Activated naive CD8-positive, alpha-beta T cell treated with anti-CD3 and anti-CD28 coated beads for 36 hours (primary cell): Measurements from ENCODE around the gene PDLIM5. TPM values are rescaled to one million over a fixed set of nuclear protein-coding genes. Genes with fewer than 3 reads are reported as not detected.

Source experiments
- DNase-seq: peaks from one replicate; pipeline ENCODE4 v3.0.0; 2021
- H3K27ac Mint-ChIP-seq: one replicate; pipeline ENCODE4 v1.8.0; 2022; ENCODE audit warnings: mild to moderate bottlenecking, moderate library complexity, mixed read lengths
- H3K27me3 Mint-ChIP-seq: one replicate; pipeline ENCODE4 v1.8.0; 2022; ENCODE audit warnings: mild to moderate bottlenecking, mixed read lengths
- H3K36me3 Mint-ChIP-seq: one replicate; pipeline ENCODE4 v1.8.0; 2021; ENCODE audit warnings: mild to moderate bottlenecking, mixed read lengths
- H3K4me1 Mint-ChIP-seq: one replicate; pipeline ENCODE4 v1.8.0; 2021; ENCODE audit warnings: mixed read lengths
- H3K4me3 Mint-ChIP-seq: one replicate; pipeline ENCODE4 v1.8.0; 2022; ENCODE audit warnings: mild to moderate bottlenecking, moderate library complexity, mixed read lengths
- H3K9me3 Mint-ChIP-seq: one replicate; pipeline ENCODE4 v1.8.0; 2022; ENCODE audit warnings: mixed read lengths
- total RNA-seq, 2 experiments: library from RNA; stranded (reverse); gene quantifications; one replicate each; pipeline ENCODE4 v1.2.3, GENCODE V29; 2021

PDLIM5 gene
- total RNA-seq, 2 experiments from 2014 or later: 15.1 to 17.0 TPM

DNA sequence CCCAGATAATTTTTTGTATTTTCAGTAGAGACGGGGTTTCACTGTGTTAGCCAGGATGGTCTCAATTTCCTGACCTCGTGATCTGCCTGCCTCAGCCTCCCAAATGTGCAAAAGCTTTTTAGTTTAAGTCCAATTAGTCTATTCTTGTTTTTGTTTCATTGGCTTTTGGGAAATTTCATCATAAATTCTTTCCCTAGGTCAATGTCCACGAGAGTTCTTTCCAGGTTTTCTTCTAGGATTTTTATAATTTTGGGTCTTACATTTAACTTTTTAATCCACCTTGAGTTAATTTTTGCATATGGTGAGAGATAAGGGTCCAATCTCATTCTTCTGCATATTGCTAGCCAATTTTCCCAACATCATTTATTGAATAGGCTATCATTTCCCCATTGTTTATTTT, 36.3 kb upstream of the PDLIM5 start:
- no peaks in the 10 kb centered on the region for H3K9me3 Mint-ChIP-seq
- no peaks in the 10 kb centered on the region for H3K36me3 Mint-ChIP-seq
- no peak overlapping the region for H3K27ac Mint-ChIP-seq
- no peak overlapping the region for H3K4me3 Mint-ChIP-seq
- no peaks in the 10 kb centered on the region for H3K4me1 Mint-ChIP-seq
- peaks cover 6% of the 10 kb centered on the region for H3K27me3 Mint-ChIP-seq
- no peak for DNase-seq

DNA sequence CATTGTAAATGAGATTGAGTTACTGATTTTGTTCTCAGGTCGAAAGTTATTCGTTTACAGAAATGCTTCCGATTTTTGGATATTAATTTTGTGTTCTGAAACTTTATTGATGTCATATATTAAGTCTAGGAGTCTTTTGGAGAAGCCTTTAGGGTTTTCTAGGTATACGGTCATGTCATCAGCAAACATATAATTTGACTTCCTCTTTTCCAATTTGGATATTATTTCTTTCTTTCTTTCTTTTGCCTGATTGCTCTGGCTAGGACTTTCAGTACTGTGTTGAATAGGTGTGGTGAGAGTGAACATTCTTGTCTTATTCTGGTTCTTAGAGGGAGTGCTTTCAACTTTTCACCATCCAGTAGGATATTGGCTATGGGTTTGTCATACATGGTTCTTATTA, 35.4 kb upstream of the PDLIM5 start:
- H3K36me3 Mint-ChIP-seq: no peaks in the 10 kb centered on the region
- no peaks in the 10 kb centered on the region for H3K9me3 Mint-ChIP-seq
- H3K4me1 Mint-ChIP-seq: no peaks in the 10 kb centered on the region
- no peak overlapping the region for H3K27ac Mint-ChIP-seq
- H3K4me3 Mint-ChIP-seq: no peak overlapping the region
- DNase-seq: no peak
- peaks cover 6% of the 10 kb centered on the region for H3K27me3 Mint-ChIP-seq

GRCh38 chr4:94416981-94417380, 34.8 kb upstream of the PDLIM5 start:
- Mint-ChIP-seq H3K27me3 (peaks cover 6% of the 10 kb centered on the region), H3K27ac (no peak overlapping the region), H3K36me3 (no peaks in the 10 kb centered on the region), H3K4me3 (no peak overlapping the region), H3K4me1 (no peaks in the 10 kb centered on the region), H3K9me3 (no peaks in the 10 kb centered on the region)
- no peak for DNase-seq

GRCh38 chr4:94419549-94419948, 32.2 kb upstream of the PDLIM5 start:
- peaks cover 3% of the 10 kb centered on the region for H3K27me3 Mint-ChIP-seq
- no peaks in the 10 kb centered on the region for H3K4me1 Mint-ChIP-seq
- no peak overlapping the region for H3K27ac Mint-ChIP-seq
- peaks cover 6% of the 10 kb centered on the region for H3K9me3 Mint-ChIP-seq
- no peaks in the 10 kb centered on the region for H3K36me3 Mint-ChIP-seq
- DNase-seq: no peak
- H3K4me3 Mint-ChIP-seq: no peak overlapping the region

GRCh38 chr4:94419956-94420355, 31.8 kb upstream of the PDLIM5 start:
- Mint-ChIP-seq H3K9me3 (peaks cover 6% of the 10 kb centered on the region), H3K4me1 (no peaks in the 10 kb centered on the region), H3K4me3 (no peak overlapping the region), H3K27ac (no peak overlapping the region), H3K27me3 (peaks cover 3% of the 10 kb centered on the region), H3K36me3 (no peaks in the 10 kb centered on the region)
- DNase-seq: no peak

- Mint-ChIP-seq H3K27ac (no peak overlapping the region), H3K4me3 (no peak overlapping the region), H3K36me3 (peaks cover under 1% of the 10 kb centered on the region), H3K4me1 (no peaks in the 10 kb centered on the region), H3K27me3 (peaks cover 3% of the 10 kb centered on the region), H3K9me3 (peaks cover 7% of the 10 kb centered on the region)
- DNase-seq: no peak
Observed at GRCh38 chr4:94420356-94420755, 31.4 kb upstream of the PDLIM5 start.

- Mint-ChIP-seq H3K27me3 (no peaks in the 10 kb centered on the region), H3K4me3 (no peak overlapping the region), H3K9me3 (peaks cover 25% of the 10 kb centered on the region), H3K36me3 (peaks cover 2% of the 10 kb centered on the region), H3K4me1 (no peaks in the 10 kb centered on the region), H3K27ac (no peak overlapping the region)
- no peak for DNase-seq
Observed at GRCh38 chr4:94426783-94427182, 25.0 kb upstream of the PDLIM5 start.

DNA sequence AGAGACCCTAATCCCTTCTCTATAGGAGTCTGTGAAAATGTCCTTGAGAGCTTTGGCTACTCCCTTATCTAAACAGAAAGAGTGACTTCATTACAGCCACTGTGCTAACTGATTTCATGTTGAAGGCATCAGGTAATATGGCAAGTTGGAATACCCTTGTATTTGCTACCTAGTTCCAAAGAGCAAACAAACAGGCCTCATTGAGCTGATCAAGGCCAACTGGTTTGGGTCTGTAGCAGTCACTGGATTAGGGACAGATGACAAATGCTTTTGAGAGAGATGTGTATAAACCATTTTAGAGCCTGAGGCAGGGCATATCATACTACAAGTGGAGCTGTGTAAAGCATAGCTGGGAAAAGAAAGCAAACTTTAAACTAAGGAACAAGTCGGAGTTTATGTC, 22.9 kb upstream of the PDLIM5 start:
- Mint-ChIP-seq H3K4me1 (no peaks in the 10 kb centered on the region), H3K27me3 (no peaks in the 10 kb centered on the region), H3K36me3 (peaks cover 2% of the 10 kb centered on the region), H3K27ac (no peak overlapping the region), H3K4me3 (no peak overlapping the region), H3K9me3 (peaks cover 24% of the 10 kb centered on the region)
- DNase-seq: no peak

GRCh38 chr4:94430406-94430805, 21.3 kb upstream of the PDLIM5 start:
- Mint-ChIP-seq H3K4me1 (no peaks in the 10 kb centered on the region), H3K4me3 (no peak overlapping the region), H3K27ac (no peak overlapping the region), H3K27me3 (no peaks in the 10 kb centered on the region), H3K36me3 (peaks cover 3% of the 10 kb centered on the region), H3K9me3 (peaks cover 19% of the 10 kb centered on the region)
- no peak for DNase-seq

GRCh38 chr4:94431388-94431787, 20.4 kb upstream of the PDLIM5 start:
- Mint-ChIP-seq H3K36me3 (peaks cover 2% of the 10 kb centered on the region), H3K4me3 (no peak overlapping the region), H3K27me3 (no peaks in the 10 kb centered on the region), H3K27ac (no peak overlapping the region), H3K9me3 (peaks cover 13% of the 10 kb centered on the region), H3K4me1 (no peaks in the 10 kb centered on the region)
- DNase-seq: no peak

GRCh38 chr4:94434505-94434904, 17.2 kb upstream of the PDLIM5 start:
- Mint-ChIP-seq H3K4me1 (peaks cover 3% of the 10 kb centered on the region), H3K27ac (no peak overlapping the region), H3K4me3 (no peak overlapping the region), H3K9me3 (peaks cover 2% of the 10 kb centered on the region), H3K36me3 (peaks cover 2% of the 10 kb centered on the region), H3K27me3 (peaks cover 11% of the 10 kb centered on the region)
- no peak for DNase-seq

DNA sequence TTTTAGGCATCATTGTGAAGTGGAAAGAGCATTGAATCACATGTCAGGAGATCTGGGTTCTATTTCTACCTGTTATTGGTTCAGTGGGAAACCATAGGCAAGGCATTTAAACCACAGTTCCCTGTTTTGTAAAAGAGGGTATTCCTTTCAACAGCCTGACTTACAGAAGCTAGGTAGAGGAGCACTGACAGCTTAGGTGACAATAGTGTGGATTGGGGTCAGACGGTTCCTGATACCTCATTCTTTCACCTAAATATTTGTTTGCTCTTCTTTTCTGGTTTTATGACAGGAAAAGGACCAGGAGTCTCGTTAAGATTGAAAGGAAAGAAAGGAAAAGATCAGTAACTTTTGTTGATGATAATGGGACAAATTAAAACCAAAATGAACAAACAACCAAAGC, 15.9 kb upstream of the PDLIM5 start:
- Mint-ChIP-seq H3K36me3 (peaks cover 2% of the 10 kb centered on the region), H3K4me1 (peaks cover 5% of the 10 kb centered on the region), H3K27me3 (peaks cover 11% of the 10 kb centered on the region), H3K9me3 (peaks cover 2% of the 10 kb centered on the region), H3K4me3 (no peak overlapping the region), H3K27ac (no peak overlapping the region)
- DNase-seq: no peak

GRCh38 chr4:94436512-94436911, 15.2 kb upstream of the PDLIM5 start:
- Mint-ChIP-seq H3K9me3 (peaks cover 2% of the 10 kb centered on the region), H3K4me1 (peaks cover 5% of the 10 kb centered on the region), H3K27ac (no peak overlapping the region), H3K4me3 (no peak overlapping the region), H3K27me3 (peaks cover 11% of the 10 kb centered on the region), H3K36me3 (peaks cover 2% of the 10 kb centered on the region)
- DNase-seq: no peak

DNA sequence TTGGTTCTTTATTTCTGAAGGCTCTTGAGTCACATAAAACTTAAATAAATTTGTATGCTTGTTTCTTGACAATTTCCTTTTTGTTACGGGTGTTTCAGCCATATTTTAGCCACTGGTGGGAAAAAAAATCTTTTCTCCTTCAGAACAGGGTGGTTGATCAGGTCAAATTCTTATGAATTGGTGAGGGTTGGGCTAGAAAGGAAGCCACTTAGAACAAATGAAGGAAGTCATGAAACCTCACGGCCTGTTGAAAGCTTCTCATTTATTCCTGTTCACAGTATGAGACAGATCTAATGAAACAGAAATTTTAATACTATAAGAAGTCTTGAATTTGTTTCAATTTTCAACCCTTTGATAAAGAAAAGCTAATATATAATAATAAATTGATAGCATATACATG, 12.1 kb upstream of the PDLIM5 start:
- Mint-ChIP-seq H3K4me3 (no peak overlapping the region), H3K9me3 (peaks cover under 1% of the 10 kb centered on the region), H3K27me3 (peaks cover 11% of the 10 kb centered on the region), H3K36me3 (peaks cover under 1% of the 10 kb centered on the region), H3K4me1 (peaks cover 5% of the 10 kb centered on the region), H3K27ac (no peak overlapping the region)
- DNase-seq: no peak

GRCh38 chr4:94441838-94442237, 9.9 kb upstream of the PDLIM5 start:
- DNase-seq: no peak
- peaks cover 5% of the 10 kb centered on the region for H3K4me1 Mint-ChIP-seq
- no peaks in the 10 kb centered on the region for H3K9me3 Mint-ChIP-seq
- no peak overlapping the region for H3K27ac Mint-ChIP-seq
- H3K36me3 Mint-ChIP-seq: no peaks in the 10 kb centered on the region
- peaks cover 10% of the 10 kb centered on the region for H3K27me3 Mint-ChIP-seq
- no peak overlapping the region for H3K4me3 Mint-ChIP-seq

- Mint-ChIP-seq H3K4me1 (peaks cover 5% of the 10 kb centered on the region), H3K36me3 (no peaks in the 10 kb centered on the region), H3K27me3 (peaks cover 9% of the 10 kb centered on the region), H3K27ac (no peak overlapping the region), H3K9me3 (no peaks in the 10 kb centered on the region), H3K4me3 (no peak overlapping the region)
- no peak for DNase-seq
Observed at GRCh38 chr4:94442251-94442650, 9.5 kb upstream of the PDLIM5 start.

DNA sequence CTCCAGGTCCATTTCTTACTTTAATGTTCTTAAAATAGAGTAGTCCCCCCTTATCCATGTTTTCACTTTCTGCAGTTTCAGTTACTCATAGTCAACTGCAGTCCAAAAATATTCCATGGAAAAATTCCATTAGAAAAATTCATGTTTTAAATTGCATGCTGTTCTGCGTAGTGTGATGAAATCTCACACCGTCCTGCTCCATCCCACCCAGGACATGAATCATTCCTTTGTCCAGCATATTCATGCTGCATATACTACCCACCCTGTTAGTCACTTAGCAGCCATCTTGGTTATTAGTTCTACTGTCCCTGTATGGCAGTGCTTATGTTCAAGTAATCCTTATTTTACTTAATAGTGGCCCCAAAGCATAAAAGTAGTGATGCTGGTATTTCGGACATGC, 5.4 kb upstream of the PDLIM5 start:
- Mint-ChIP-seq H3K9me3 (no peaks in the 10 kb centered on the region), H3K27me3 (peaks cover 11% of the 10 kb centered on the region), H3K4me1 (peaks cover 5% of the 10 kb centered on the region), H3K4me3 (no peak overlapping the region), H3K36me3 (no peaks in the 10 kb centered on the region), H3K27ac (no peak overlapping the region)
- no peak for DNase-seq
